Tibial nerve (tissue), 4 donors: Measurements from ENCODE around the gene KRT6B.

Experiments
- EP300 ChIP-seq, 2 donors: sonication (generic); formaldehyde crosslinking; IDR thresholded peaks; one replicate each; pipeline ENCODE4 v1.6.1; 2017; ENCODE audit warnings: antibody characterized with exemption in 2 of 2, mild to moderate bottlenecking in 1 of 2
- POLR2A ChIP-seq, 2 donors: fragments of 450-650 bp; IDR thresholded peaks; one replicate each; pipeline ENCODE4 v1.6.1; 2017; ENCODE audit warnings: antibody characterized with exemption in 2 of 2, mild to moderate bottlenecking in 2 of 2, moderate library complexity in 2 of 2
- TF ChIP-seq, protein P1 (sequence below), 5 experiments: fragments of 200-600 bp in 3 of 5; fragments of 450-650 bp in 2 of 5; sonication (generic) in 3 of 5; IDR thresholded peaks; one replicate each; pipeline ENCODE4 v1.5.1; 2016 to 2019; ENCODE audit warnings: antibody characterized with exemption in 5 of 5, mild to moderate bottlenecking in 3 of 5, moderate library complexity in 2 of 5

DNA sequence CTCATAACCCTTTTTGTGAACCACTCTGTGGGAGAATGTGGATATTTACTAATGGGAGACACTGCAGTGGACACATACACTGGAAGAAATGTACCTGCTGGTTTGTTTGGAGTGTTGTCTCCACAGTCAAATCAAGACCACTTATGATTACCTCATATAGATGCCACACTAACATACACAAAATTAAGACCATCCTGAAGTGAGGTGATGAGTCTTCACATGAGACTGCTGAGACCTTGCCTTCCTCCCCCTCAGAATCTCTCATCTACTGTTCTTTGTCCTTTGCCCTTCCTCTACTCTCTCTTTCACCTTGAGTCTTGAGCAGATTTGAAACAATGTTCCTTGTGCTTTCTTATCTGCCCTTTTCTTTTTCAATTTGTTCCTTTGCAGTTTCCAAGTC, 36.8 kb upstream of the KRT6B start:
- no peak for TF ChIP-seq EP300 (IDR thresholded peaks at IDR 0.05)
- no peak for TF ChIP-seq POLR2A (IDR thresholded peaks at IDR 0.05)
- TF ChIP-seq, protein P1, sequence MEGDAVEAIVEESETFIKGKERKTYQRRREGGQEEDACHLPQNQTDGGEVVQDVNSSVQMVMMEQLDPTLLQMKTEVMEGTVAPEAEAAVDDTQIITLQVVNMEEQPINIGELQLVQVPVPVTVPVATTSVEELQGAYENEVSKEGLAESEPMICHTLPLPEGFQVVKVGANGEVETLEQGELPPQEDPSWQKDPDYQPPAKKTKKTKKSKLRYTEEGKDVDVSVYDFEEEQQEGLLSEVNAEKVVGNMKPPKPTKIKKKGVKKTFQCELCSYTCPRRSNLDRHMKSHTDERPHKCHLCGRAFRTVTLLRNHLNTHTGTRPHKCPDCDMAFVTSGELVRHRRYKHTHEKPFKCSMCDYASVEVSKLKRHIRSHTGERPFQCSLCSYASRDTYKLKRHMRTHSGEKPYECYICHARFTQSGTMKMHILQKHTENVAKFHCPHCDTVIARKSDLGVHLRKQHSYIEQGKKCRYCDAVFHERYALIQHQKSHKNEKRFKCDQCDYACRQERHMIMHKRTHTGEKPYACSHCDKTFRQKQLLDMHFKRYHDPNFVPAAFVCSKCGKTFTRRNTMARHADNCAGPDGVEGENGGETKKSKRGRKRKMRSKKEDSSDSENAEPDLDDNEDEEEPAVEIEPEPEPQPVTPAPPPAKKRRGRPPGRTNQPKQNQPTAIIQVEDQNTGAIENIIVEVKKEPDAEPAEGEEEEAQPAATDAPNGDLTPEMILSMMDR (IDR thresholded peaks at IDR 0.05), result no peak
